HepG2 (cell line): ENCODE data around the gene SLC16A1. TPM values are rescaled to one million over a fixed set of nuclear protein-coding genes. Genes with fewer than 3 reads are reported as not detected.

Source experiments
- AGO2 ChIP-seq: fragments of 200-400 bp; formaldehyde crosslinking; optimal IDR thresholded peaks from 2 replicates; pipeline ENCODE3; 2017; ENCODE audit warnings: mild to moderate bottlenecking, low read depth, low read length, moderate library complexity
- ARID3A ChIP-seq: IDR thresholded peaks from 2 replicates; pipeline ENCODE4 v1.6.1; 2012; ENCODE audit warnings: low read depth, low read length, improper control_type of control experiment
- BRCA1 ChIP-seq: sonication (generic); formaldehyde crosslinking; IDR thresholded peaks from 2 replicates; pipeline ENCODE4 v1.4.0; 2020; ENCODE audit warnings: missing genetic modification reagents
- CENPBD1 ChIP-seq: sonication (generic); formaldehyde crosslinking; IDR thresholded peaks from 2 replicates; pipeline ENCODE4 v1.8.0; 2022; ENCODE audit warnings: missing genetic modification reagents, low read depth, mild to moderate bottlenecking, borderline replicate concordance
- CREB3 ChIP-seq: sonication (generic); formaldehyde crosslinking; IDR thresholded peaks from 2 replicates; pipeline ENCODE4 v1.5.0; 2020; ENCODE audit warnings: missing genetic modification reagents
- HNRNPLL ChIP-seq: fragments of 200-400 bp; formaldehyde crosslinking; IDR thresholded peaks from 2 replicates; pipeline ENCODE4 v1.6.1; 2017; ENCODE audit warnings: mild to moderate bottlenecking, low read depth, low read length; ENCODE audit not compliant: poor library complexity, severe bottlenecking
- KDM5B ChIP-seq: sonication (generic); formaldehyde crosslinking; IDR thresholded peaks from 2 replicates; pipeline ENCODE4 v1.4.0; 2020; ENCODE audit warnings: missing genetic modification reagents, mild to moderate bottlenecking, borderline replicate concordance
- KMT2A ChIP-seq: sonication (generic); formaldehyde crosslinking; IDR thresholded peaks from 2 replicates; pipeline ENCODE4 v1.4.0; 2020; ENCODE audit warnings: missing genetic modification reagents
- KMT2B ChIP-seq: IDR thresholded peaks from 2 replicates; pipeline ENCODE4 v1.6.1; 2016; ENCODE audit warnings: missing genetic modification reagents, missing compliant biosample characterization
- LCORL ChIP-seq, 2 experiments: fragments of 450-650 bp in 1 of 2; sonication (generic) in 1 of 2; formaldehyde crosslinking in 1 of 2; IDR thresholded peaks; 2 replicates each; pipeline versions ENCODE4 v1.5.0 to v1.6.1; 2017 to 2020; ENCODE audit warnings: antibody characterized with exemption in 1 of 2, missing genetic modification reagents in 1 of 2
- MAFK ChIP-seq, 2 experiments: IDR thresholded peaks in 1 of 2; conservative IDR thresholded peaks in 1 of 2; 2 replicates each; pipeline ENCODE4 v1.6.1; 2011; ENCODE audit warnings: improper control_type of control experiment in 2 of 2, low read length in 2 of 2
- RXRB ChIP-seq: IDR thresholded peaks from 2 replicates; pipeline ENCODE4 v1.6.1; 2016; ENCODE audit warnings: borderline replicate concordance, missing genetic modification reagents, missing compliant biosample characterization
- SNAI1 ChIP-seq: sonication (generic); formaldehyde crosslinking; IDR thresholded peaks from 2 replicates; pipeline ENCODE4 v1.5.0; 2020; ENCODE audit warnings: mild to moderate bottlenecking, missing genetic modification reagents, borderline replicate concordance
- ZBTB21 ChIP-seq: sonication (generic); formaldehyde crosslinking; IDR thresholded peaks from 2 replicates; pipeline ENCODE4 v1.4.0; 2020; ENCODE audit warnings: missing genetic modification reagents
- ZFP90 ChIP-seq: sonication (generic); formaldehyde crosslinking; IDR thresholded peaks from 2 replicates; pipeline ENCODE4 v1.8.0; 2022; ENCODE audit warnings: missing genetic modification reagents, mild to moderate bottlenecking, inconsistent platforms, borderline replicate concordance
- ZMYM2 ChIP-seq: sonication (generic); formaldehyde crosslinking; IDR thresholded peaks from 2 replicates; pipeline ENCODE4 v1.8.0; 2022; ENCODE audit warnings: mild to moderate bottlenecking, missing genetic modification reagents
- ZNF343 ChIP-seq: sonication (generic); formaldehyde crosslinking; IDR thresholded peaks from 2 replicates; pipeline ENCODE4 v1.4.0; 2020; ENCODE audit warnings: mild to moderate bottlenecking, missing genetic modification reagents
- ZNF703 ChIP-seq: sonication (generic); formaldehyde crosslinking; IDR thresholded peaks from 2 replicates; pipeline ENCODE4 v1.5.1; 2020; ENCODE audit warnings: missing genetic modification reagents, mild to moderate bottlenecking, moderate library complexity, borderline replicate concordance
- ZNF713 ChIP-seq: sonication (generic); formaldehyde crosslinking; IDR thresholded peaks from 2 replicates; pipeline ENCODE4 v1.4.0; 2020; ENCODE audit warnings: mild to moderate bottlenecking, missing genetic modification reagents
- polyA plus RNA-seq, 8 experiments: library from polyadenylated mRNA; depleted of rRNA in 3 of 8; stranded (reverse) in 7 of 8; unstranded in 1 of 8; fragments of >200 nt; fragmentation: Illumina TruSeq in 4 of 8; extraction: Trizol in 4 of 8; gene quantifications; 2 replicates each; pipeline versions ENCODE4 v1.2.1 to v1.2.3, GENCODE V29; 2011 to 2016; ENCODE audit warnings: low read depth in 4 of 8, missing spikeins in 1 of 8, mixed read lengths in 1 of 8; ENCODE audit not compliant: insufficient read depth in 1 of 8
- total RNA-seq, 5 experiments: library from RNA; depleted of rRNA; stranded (reverse); fragments of >200 nt; fragmentation: Illumina TruSeq; extraction: Trizol; gene quantifications; 2 replicates each; pipeline ENCODE4 v1.2.3, GENCODE V29; 2016; ENCODE audit warnings: low read depth in 1 of 5
- TF ChIP-seq, protein P1 (sequence below): sonication (generic); formaldehyde crosslinking; IDR thresholded peaks from 2 replicates; pipeline ENCODE4 v1.4.0; 2020; ENCODE audit warnings: missing genetic modification reagents
- TF ChIP-seq, protein P2 (sequence below): IDR thresholded peaks from 2 replicates; pipeline ENCODE4 v1.6.1; 2016; ENCODE audit warnings: low read depth, control low read depth

SLC16A1 gene
- total and polyA plus RNA-seq, 2 of the 13 experiments (the other 11 are each of a cell fraction or from before 2014, with no cell fraction given), result 106 to 142 TPM

DNA sequence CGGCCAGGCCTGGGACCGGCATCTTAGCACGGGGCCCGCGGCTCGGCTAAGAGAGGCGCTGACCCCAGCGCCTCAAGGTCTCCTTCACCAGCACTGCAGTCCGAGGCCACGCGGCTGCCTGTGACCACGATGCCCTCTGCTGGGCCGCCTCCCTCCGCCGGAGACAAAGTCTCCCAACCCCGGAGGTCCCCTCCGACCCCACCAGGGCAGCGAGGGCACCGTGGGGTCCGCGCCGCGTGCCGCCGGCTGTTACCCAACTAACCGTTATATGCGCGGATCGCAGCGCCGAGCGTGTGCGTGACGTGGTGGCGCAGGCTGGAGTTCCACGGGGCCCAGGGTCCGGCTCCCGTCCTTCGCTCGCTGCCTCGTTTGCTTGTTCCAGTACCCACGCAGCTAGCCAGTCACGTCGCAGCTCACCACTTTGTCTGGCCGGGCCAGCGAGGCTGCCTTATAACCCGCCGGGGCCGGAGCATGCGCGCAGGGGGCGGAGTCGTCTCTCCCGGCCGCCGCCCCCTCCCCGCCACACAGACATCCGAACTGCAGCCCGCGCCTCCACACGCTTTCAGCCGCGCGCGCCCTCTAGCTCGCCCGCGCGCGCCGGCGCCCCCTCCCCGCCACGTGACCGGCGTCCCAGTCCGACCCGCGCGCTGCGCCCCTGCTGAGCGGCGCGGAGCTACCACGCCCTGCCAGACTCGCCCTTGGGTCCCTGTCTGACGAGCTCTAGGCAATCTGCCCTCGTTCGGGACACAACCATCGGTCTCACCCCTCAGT lies at the start of gene SLC16A1 (continued):
- TF ChIP-seq ZNF713 (CRISPR knock-in tag) (peak; percentile 76; the same call in 1 of the 2 replicates), RXRB (CRISPR knock-in tag) (peak; percentile 70), AGO2 (peak; percentile 89), ZBTB21 (peak; percentile 10; the same call in 1 of the 2 replicates), ZNF343 (CRISPR knock-in tag) (peak; percentile 84), ARID3A (no peak), LCORL (IDR thresholded peaks at IDR 0.05) (no peak), LCORL (CRISPR knock-in tag; IDR thresholded peaks at IDR 0.05) (peak; percentile 45), BRCA1 (CRISPR knock-in tag) (0 out of 2 replicates have a peak, but pooled peaks have one; percentile 17), ZNF703 (CRISPR knock-in tag) (no peak; the same call in 1 of the 2 replicates), CREB3 (CRISPR knock-in tag) (0 out of 2 replicates have a peak, but pooled peaks have one; percentile 26), KMT2B (CRISPR knock-in tag) (peak; percentile 77), ZFP90 (CRISPR knock-in tag) (peak; percentile 9; the same call in 1 of the 2 replicates), HNRNPLL (peak; percentile 4), ZMYM2 (peak; percentile 86), KDM5B (CRISPR knock-in tag) (peak; percentile 41; the same call in 1 of the 2 replicates), KMT2A (CRISPR knock-in tag) (peak; percentile 15), CENPBD1 (CRISPR knock-in tag) (no peak; the same call in 1 of the 2 replicates), SNAI1 (CRISPR knock-in tag) (0 out of 2 replicates have a peak, but pooled peaks have one; percentile 50), MAFK (conservative IDR thresholded peaks at IDR 0.05 in 1 of 2, IDR thresholded peaks at IDR 0.05 in 1 of 2; ENCODE audit: low read length in 2 of 2) (no peak)
- TF ChIP-seq, protein P1, sequence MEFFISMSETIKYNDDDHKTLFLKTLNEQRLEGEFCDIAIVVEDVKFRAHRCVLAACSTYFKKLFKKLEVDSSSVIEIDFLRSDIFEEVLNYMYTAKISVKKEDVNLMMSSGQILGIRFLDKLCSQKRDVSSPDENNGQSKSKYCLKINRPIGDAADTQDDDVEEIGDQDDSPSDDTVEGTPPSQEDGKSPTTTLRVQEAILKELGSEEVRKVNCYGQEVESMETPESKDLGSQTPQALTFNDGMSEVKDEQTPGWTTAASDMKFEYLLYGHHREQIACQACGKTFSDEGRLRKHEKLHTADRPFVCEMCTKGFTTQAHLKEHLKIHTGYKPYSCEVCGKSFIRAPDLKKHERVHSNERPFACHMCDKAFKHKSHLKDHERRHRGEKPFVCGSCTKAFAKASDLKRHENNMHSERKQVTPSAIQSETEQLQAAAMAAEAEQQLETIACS, result peak; percentile 92
- TF ChIP-seq, protein P2, sequence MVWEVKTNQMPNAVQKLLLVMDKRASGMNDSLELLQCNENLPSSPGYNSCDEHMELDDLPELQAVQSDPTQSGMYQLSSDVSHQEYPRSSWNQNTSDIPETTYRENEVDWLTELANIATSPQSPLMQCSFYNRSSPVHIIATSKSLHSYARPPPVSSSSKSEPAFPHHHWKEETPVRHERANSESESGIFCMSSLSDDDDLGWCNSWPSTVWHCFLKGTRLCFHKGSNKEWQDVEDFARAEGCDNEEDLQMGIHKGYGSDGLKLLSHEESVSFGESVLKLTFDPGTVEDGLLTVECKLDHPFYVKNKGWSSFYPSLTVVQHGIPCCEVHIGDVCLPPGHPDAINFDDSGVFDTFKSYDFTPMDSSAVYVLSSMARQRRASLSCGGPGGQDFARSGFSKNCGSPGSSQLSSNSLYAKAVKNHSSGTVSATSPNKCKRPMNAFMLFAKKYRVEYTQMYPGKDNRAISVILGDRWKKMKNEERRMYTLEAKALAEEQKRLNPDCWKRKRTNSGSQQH (CRISPR knock-in tag), result peak; percentile 41
